HepG2 (cell line): ENCODE results near the gene MINDY3. TPM values are rescaled to one million over a fixed set of nuclear protein-coding genes. Genes with fewer than 3 reads are reported as not detected.

ENCODE experiments used
- GPN1 ChIP-seq: sonication (generic); formaldehyde crosslinking; IDR thresholded peaks from 2 replicates; pipeline ENCODE4 v1.5.1; 2020; ENCODE audit warnings: missing genetic modification reagents, borderline replicate concordance
- JUN ChIP-seq: sonication (generic); formaldehyde crosslinking; IDR thresholded peaks from 2 replicates; pipeline ENCODE4 v1.4.0; 2020; ENCODE audit warnings: mild to moderate bottlenecking, missing genetic modification reagents
- MEIS2 ChIP-seq: sonication (generic); formaldehyde crosslinking; IDR thresholded peaks from 2 replicates; pipeline ENCODE4 v1.9.0; 2021; ENCODE audit warnings: mild to moderate bottlenecking, missing genetic modification reagents
- NR2F6 ChIP-seq, 2 experiments: IDR thresholded peaks; 2 replicates each; pipeline ENCODE4 v1.6.1; 2016; ENCODE audit warnings: antibody characterized with exemption in 1 of 2, mild to moderate bottlenecking in 1 of 2
- PHF5A ChIP-seq: IDR thresholded peaks from one replicate; pipeline ENCODE4 v1.6.1; 2018; ENCODE audit warnings: low read depth, missing genetic modification reagents; ENCODE audit not compliant: unreplicated experiment
- REPIN1 ChIP-seq: sonication (generic); formaldehyde crosslinking; IDR thresholded peaks from 2 replicates; pipeline ENCODE4 v1.8.0; 2022; ENCODE audit warnings: missing genetic modification reagents, low read depth, mild to moderate bottlenecking, borderline replicate concordance
- RNF2 ChIP-seq: fragments of 450-650 bp; conservative IDR thresholded peaks from 2 replicates; pipeline ENCODE4 v1.6.1; 2016; ENCODE audit warnings: low read depth
- STAT5B ChIP-seq: sonication (generic); formaldehyde crosslinking; IDR thresholded peaks from 2 replicates; pipeline ENCODE4 v1.4.0; 2020; ENCODE audit warnings: missing genetic modification reagents
- TEAD2 ChIP-seq: sonication (generic); formaldehyde crosslinking; IDR thresholded peaks from 2 replicates; pipeline ENCODE4 v1.9.0; 2021; ENCODE audit warnings: missing genetic modification reagents
- ZFP36L1 ChIP-seq: sonication (generic); formaldehyde crosslinking; IDR thresholded peaks from 2 replicates; pipeline ENCODE4 v1.8.0; 2022; ENCODE audit warnings: mild to moderate bottlenecking, missing genetic modification reagents, moderate library complexity
- polyA plus RNA-seq, 8 experiments: library from polyadenylated mRNA; depleted of rRNA in 3 of 8; stranded (reverse) in 7 of 8; unstranded in 1 of 8; fragments of >200 nt; fragmentation: Illumina TruSeq in 4 of 8; extraction: Trizol in 4 of 8; gene quantifications; 2 replicates each; pipeline versions ENCODE4 v1.2.1 to v1.2.3, GENCODE V29; 2011 to 2016; ENCODE audit warnings: low read depth in 4 of 8, missing spikeins in 1 of 8, mixed read lengths in 1 of 8; ENCODE audit not compliant: insufficient read depth in 1 of 8
- total RNA-seq, 5 experiments: library from RNA; depleted of rRNA; stranded (reverse); fragments of >200 nt; fragmentation: Illumina TruSeq; extraction: Trizol; gene quantifications; 2 replicates each; pipeline ENCODE4 v1.2.3, GENCODE V29; 2016; ENCODE audit warnings: low read depth in 1 of 5
- TF ChIP-seq, protein P1 (sequence below): sonication (generic); formaldehyde crosslinking; IDR thresholded peaks from 2 replicates; pipeline ENCODE4 v1.5.0; 2020; ENCODE audit warnings: mild to moderate bottlenecking, low read depth, missing genetic modification reagents, borderline replicate concordance
- TF ChIP-seq, protein P2 (sequence below): sonication (generic); formaldehyde crosslinking; IDR thresholded peaks from 2 replicates; pipeline ENCODE4 v1.4.0; 2020; ENCODE audit warnings: missing genetic modification reagents, borderline replicate concordance
- TF ChIP-seq, protein P3 (sequence below): sonication (generic); formaldehyde crosslinking; IDR thresholded peaks from 2 replicates; pipeline ENCODE4 v1.8.1; 2023; ENCODE audit warnings: mild to moderate bottlenecking, missing genetic modification reagents, borderline replicate concordance
- TF ChIP-seq, protein P4 (sequence below): sonication (generic); formaldehyde crosslinking; IDR thresholded peaks from 2 replicates; pipeline ENCODE4 v1.4.0; 2020; ENCODE audit warnings: missing genetic modification reagents
- TF ChIP-seq, protein P5 (sequence below), 2 experiments: sonication (generic) in 1 of 2; formaldehyde crosslinking in 1 of 2; IDR thresholded peaks; 2 replicates each; pipeline versions ENCODE4 v1.4.0 to v1.6.1; 2018 to 2020; ENCODE audit warnings: missing genetic modification reagents in 2 of 2, borderline replicate concordance in 1 of 2, low read depth in 1 of 2, mild to moderate bottlenecking in 1 of 2, missing biosample characterization in 1 of 2
- TF ChIP-seq, protein P6 (sequence below): sonication (generic); formaldehyde crosslinking; IDR thresholded peaks from 2 replicates; pipeline ENCODE4 v1.4.0; 2020; ENCODE audit warnings: missing genetic modification reagents

MINDY3 gene
- total and polyA plus RNA-seq, 2 of the 13 experiments (the other 11 are each of a cell fraction or from before 2014, with no cell fraction given): 6.4 to 17.5 TPM

DNA sequence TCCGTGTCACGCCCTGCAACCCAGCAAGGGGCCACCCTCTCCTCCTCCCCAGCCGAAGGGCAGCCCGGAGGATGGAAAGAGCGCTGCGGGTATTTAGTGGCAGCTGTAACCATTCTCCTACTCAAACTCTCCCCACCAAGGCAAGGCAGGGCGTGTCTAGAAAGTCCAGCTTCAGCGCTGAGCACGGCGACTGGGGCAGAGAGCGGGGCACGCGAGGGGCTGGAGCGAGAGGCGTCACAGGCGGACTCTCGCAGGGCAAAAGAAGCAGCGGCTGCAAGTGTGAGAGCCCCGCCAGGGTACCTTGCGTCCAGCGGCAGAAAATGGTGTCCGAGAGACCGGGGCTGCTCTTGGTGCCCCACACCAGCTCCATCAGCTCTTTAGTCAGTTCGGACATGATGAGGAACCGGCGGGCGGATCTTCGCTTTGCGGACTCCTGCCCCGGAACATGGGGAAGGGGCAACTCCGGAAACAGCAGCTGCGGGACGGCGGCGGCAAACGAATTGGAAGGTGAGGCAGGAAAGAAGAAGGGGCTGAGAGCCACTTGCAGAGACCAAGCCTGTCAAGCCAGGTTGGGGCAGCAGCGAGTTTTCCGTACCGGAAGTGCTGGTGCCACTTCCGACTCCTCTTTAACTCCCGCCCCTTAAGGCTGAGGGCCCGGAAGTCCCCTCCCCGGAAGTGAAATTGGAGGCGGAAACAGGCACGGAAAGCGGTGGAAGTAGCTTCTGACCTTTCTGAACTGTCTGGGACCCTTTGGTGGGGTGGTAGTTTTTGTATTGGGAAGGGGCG, at the start of gene MINDY3 (continued):
- TF ChIP-seq NR2F6 (IDR thresholded peaks at IDR 0.05) (peak; percentile 59), NR2F6 (CRISPR knock-in tag; IDR thresholded peaks at IDR 0.05) (peak; percentile 73), REPIN1 (CRISPR knock-in tag) (no peak), STAT5B (no peak), JUN (no peak), PHF5A (CRISPR knock-in tag) (no peak), RNF2 (no peak), MEIS2 (CRISPR knock-in tag) (peak; percentile 70; the same call in 1 of the 2 replicates), ZFP36L1 (no peak), TEAD2 (CRISPR knock-in tag) (no peak), GPN1 (CRISPR knock-in tag) (no peak)
- TF ChIP-seq, protein P1, sequence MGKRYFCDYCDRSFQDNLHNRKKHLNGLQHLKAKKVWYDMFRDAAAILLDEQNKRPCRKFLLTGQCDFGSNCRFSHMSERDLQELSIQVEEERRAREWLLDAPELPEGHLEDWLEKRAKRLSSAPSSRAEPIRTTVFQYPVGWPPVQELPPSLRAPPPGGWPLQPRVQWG (CRISPR knock-in tag): no peak
- TF ChIP-seq, protein P2, sequence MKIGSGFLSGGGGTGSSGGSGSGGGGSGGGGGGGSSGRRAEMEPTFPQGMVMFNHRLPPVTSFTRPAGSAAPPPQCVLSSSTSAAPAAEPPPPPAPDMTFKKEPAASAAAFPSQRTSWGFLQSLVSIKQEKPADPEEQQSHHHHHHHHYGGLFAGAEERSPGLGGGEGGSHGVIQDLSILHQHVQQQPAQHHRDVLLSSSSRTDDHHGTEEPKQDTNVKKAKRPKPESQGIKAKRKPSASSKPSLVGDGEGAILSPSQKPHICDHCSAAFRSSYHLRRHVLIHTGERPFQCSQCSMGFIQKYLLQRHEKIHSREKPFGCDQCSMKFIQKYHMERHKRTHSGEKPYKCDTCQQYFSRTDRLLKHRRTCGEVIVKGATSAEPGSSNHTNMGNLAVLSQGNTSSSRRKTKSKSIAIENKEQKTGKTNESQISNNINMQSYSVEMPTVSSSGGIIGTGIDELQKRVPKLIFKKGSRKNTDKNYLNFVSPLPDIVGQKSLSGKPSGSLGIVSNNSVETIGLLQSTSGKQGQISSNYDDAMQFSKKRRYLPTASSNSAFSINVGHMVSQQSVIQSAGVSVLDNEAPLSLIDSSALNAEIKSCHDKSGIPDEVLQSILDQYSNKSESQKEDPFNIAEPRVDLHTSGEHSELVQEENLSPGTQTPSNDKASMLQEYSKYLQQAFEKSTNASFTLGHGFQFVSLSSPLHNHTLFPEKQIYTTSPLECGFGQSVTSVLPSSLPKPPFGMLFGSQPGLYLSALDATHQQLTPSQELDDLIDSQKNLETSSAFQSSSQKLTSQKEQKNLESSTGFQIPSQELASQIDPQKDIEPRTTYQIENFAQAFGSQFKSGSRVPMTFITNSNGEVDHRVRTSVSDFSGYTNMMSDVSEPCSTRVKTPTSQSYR (CRISPR knock-in tag): no peak
- TF ChIP-seq, protein P3, sequence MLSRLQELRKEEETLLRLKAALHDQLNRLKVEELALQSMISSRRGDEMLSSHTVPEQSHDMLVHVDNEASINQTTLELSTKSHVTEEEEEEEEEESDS: no peak
- TF ChIP-seq, protein P4, sequence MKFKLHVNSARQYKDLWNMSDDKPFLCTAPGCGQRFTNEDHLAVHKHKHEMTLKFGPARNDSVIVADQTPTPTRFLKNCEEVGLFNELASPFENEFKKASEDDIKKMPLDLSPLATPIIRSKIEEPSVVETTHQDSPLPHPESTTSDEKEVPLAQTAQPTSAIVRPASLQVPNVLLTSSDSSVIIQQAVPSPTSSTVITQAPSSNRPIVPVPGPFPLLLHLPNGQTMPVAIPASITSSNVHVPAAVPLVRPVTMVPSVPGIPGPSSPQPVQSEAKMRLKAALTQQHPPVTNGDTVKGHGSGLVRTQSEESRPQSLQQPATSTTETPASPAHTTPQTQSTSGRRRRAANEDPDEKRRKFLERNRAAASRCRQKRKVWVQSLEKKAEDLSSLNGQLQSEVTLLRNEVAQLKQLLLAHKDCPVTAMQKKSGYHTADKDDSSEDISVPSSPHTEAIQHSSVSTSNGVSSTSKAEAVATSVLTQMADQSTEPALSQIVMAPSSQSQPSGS (CRISPR knock-in tag): no peak
- TF ChIP-seq, protein P5, sequence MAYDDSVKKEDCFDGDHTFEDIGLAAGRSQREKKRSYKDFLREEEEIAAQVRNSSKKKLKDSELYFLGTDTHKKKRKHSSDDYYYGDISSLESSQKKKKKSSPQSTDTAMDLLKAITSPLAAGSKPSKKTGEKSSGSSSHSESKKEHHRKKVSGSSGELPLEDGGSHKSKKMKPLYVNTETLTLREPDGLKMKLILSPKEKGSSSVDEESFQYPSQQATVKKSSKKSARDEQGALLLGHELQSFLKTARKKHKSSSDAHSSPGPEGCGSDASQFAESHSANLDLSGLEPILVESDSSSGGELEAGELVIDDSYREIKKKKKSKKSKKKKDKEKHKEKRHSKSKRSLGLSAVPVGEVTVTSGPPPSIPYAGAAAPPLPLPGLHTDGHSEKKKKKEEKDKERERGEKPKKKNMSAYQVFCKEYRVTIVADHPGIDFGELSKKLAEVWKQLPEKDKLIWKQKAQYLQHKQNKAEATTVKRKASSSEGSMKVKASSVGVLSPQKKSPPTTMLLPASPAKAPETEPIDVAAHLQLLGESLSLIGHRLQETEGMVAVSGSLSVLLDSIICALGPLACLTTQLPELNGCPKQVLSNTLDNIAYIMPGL (CRISPR knock-in tag; IDR thresholded peaks at IDR 0.05; ENCODE audit: borderline replicate concordance in 1 of 2, low read depth in 1 of 2): peak; percentile 70 to 72; a peak in 3 of 4 replicates
- TF ChIP-seq, protein P6, sequence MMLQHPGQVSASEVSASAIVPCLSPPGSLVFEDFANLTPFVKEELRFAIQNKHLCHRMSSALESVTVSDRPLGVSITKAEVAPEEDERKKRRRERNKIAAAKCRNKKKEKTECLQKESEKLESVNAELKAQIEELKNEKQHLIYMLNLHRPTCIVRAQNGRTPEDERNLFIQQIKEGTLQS (CRISPR knock-in tag): no peak
